Prostate gland (tissue), 2 donors: Measurements from ENCODE around the gene RNF6. TPM values are rescaled to one million over a fixed set of nuclear protein-coding genes. Genes with fewer than 3 reads are reported as not detected.

Experiments
- DNase-seq: peaks from one replicate; pipeline ENCODE4 v3.0.0-alpha.2; 2019; ENCODE audit warnings: low spot score
- H3K27ac ChIP-seq, 2 donors: fragments of 200-600 bp; sonication (generic); 2 replicates each; pipeline ENCODE4 v1.5.1; 2017 to 2019
- H3K27me3 ChIP-seq: fragments of 200-600 bp; sonication (generic); replicated peaks from 2 replicates; pipeline ENCODE4 v1.5.1; 2019; ENCODE audit not compliant: insufficient read depth
- H3K36me3 ChIP-seq, 2 donors: fragments of 200-600 bp; sonication (generic); 1 replicate in 1 of 2; 2 replicates in 1 of 2; pipeline versions ENCODE4 v1.5.1 to v1.8.1; 2017 to 2019
- H3K4me1 ChIP-seq: fragments of 200-600 bp; sonication (generic); replicated peaks from 2 replicates; pipeline ENCODE4 v1.5.1; 2019
- H3K4me3 ChIP-seq, 2 donors: fragments of 200-600 bp; sonication (generic); 2 replicates each; pipeline ENCODE4 v1.5.1; 2017 to 2019
- H3K9me3 ChIP-seq: fragments of 200-600 bp; sonication (generic); 2 replicates; pipeline ENCODE4 v1.5.1; 2017
- CTCF ChIP-seq, 4 experiments: fragments of 200-600 bp in 2 of 4; fragments of 450-650 bp in 2 of 4; sonication (generic) in 2 of 4; IDR thresholded peaks; 1 replicate in 3 of 4; 2 replicates in 1 of 4; pipeline ENCODE4 v1.5.1; 2016 to 2019; ENCODE audit warnings: antibody characterized with exemption in 4 of 4, mild to moderate bottlenecking in 2 of 4, moderate library complexity in 2 of 4
- POLR2A ChIP-seq: fragments of 450-650 bp; IDR thresholded peaks from one replicate; pipeline ENCODE4 v1.6.1; 2016; ENCODE audit warnings: antibody characterized with exemption, mild to moderate bottlenecking
- POLR2AphosphoS5 ChIP-seq: sonication (generic); formaldehyde crosslinking; IDR thresholded peaks from one replicate; pipeline ENCODE4 v1.6.1; 2017; ENCODE audit warnings: antibody characterized with exemption
- WGBS: methylation state at CpG from one replicate; pipeline ENCODE4 v1.1.5; 2018; 5-methylcytosine and 5-hydroxymethylcytosine counted together
- intact Hi-C: fragments of 100-400 bp; cut with DNase I; formaldehyde crosslinking; loops from one replicate; pipeline ENCODE4 v1.14.2; 2022
- total RNA-seq, 2 donors: library from RNA; depleted of rRNA; stranded (reverse); fragments of >200 nt; gene quantifications; one replicate each; pipeline ENCODE4 v1.1.0, GENCODE V29; 2016

RNF6 gene
- total RNA-seq, 2 donors from 2014 or later = 22.4 to 28.2 TPM

- H3K27ac ChIP-seq = no peak overlapping the region
- H3K4me3 ChIP-seq = no peak overlapping the region
- no peaks in the 10 kb centered on the region for H3K27me3 ChIP-seq
- no peaks in the 10 kb centered on the region for H3K36me3 ChIP-seq
- H3K9me3 ChIP-seq = no peaks in the 10 kb centered on the region
- WGBS = 55% methylated on average over 2 of the region's 2 CpGs
- TF ChIP-seq POLR2AphosphoS5 = no peak
- no peak for TF ChIP-seq POLR2A
- no peak for TF ChIP-seq CTCF (IDR thresholded peaks at IDR 0.05)
- no peak for DNase-seq
- H3K4me1 ChIP-seq = no peaks in the 10 kb centered on the region
- intact Hi-C loops = no loop called here
Measured at GRCh38 chr13:26179344-26179743, 42.8 kb downstream of the RNF6 start.

- H3K4me3 ChIP-seq = no peak overlapping the region
- WGBS = 94% methylated on average over 3 of the region's 3 CpGs
- no peaks in the 10 kb centered on the region for H3K4me1 ChIP-seq
- no peaks in the 10 kb centered on the region for H3K36me3 ChIP-seq
- H3K27me3 ChIP-seq = no peaks in the 10 kb centered on the region
- H3K9me3 ChIP-seq = no peaks in the 10 kb centered on the region
- intact Hi-C loops = no loop called here
- no peak overlapping the region for H3K27ac ChIP-seq
- TF ChIP-seq POLR2AphosphoS5 (no peak), CTCF (IDR thresholded peaks at IDR 0.05) (no peak), POLR2A (no peak)
- no peak for DNase-seq
Measured at GRCh38 chr13:26168835-26169234, 53.3 kb downstream of the RNF6 start.

- Histone ChIP-seq H3K27ac (no peak overlapping the region), H3K36me3 (no peaks in the 10 kb centered on the region), H3K4me3 (no peak overlapping the region), H3K4me1 (no peaks in the 10 kb centered on the region), H3K9me3 (no peaks in the 10 kb centered on the region), H3K27me3 (no peaks in the 10 kb centered on the region)
- intact Hi-C loops = no loop called here
- TF ChIP-seq CTCF (IDR thresholded peaks at IDR 0.05) (no peak), POLR2A (no peak), POLR2AphosphoS5 (no peak)
- 66% methylated on average over 6 of the region's 6 CpGs for WGBS
- no peak for DNase-seq
Measured at GRCh38 chr13:26168237-26168814, 53.8 kb downstream of the RNF6 start.

- H3K27me3 ChIP-seq = no peaks in the 10 kb centered on the region
- DNase-seq = no peak
- no peaks in the 10 kb centered on the region for H3K9me3 ChIP-seq
- H3K36me3 ChIP-seq = no peaks in the 10 kb centered on the region
- no peak overlapping the region for H3K4me3 ChIP-seq
- intact Hi-C loops = no loop called here
- WGBS = 91% methylated on average over 3 of the region's 3 CpGs
- no peak overlapping the region for H3K27ac ChIP-seq
- no peak for TF ChIP-seq CTCF (IDR thresholded peaks at IDR 0.05)
- no peak for TF ChIP-seq POLR2A
- TF ChIP-seq POLR2AphosphoS5 = no peak
- H3K4me1 ChIP-seq = no peaks in the 10 kb centered on the region
Measured at GRCh38 chr13:26163812-26164211, 58.3 kb downstream of the RNF6 start.

Other genes with a start within 250 kb of the RNF6 start
- 10 to 100 TPM in 1 of 2 donors, 1 to 10 TPM in 1; 2.6 to 21.6 TPM for gene SHISA2, start 170.3 kb downstream of the RNF6 start, total RNA-seq
- gene CDK8, start 31.8 kb upstream of the RNF6 start, total RNA-seq = 10 to 100 TPM in 1 of 2 donors, 1 to 10 TPM in 1; 9.9 to 11.6 TPM